Fibroblast of lung (primary cell): ENCODE data around the gene ECHS1. TPM values are rescaled to one million over a fixed set of nuclear protein-coding genes. Genes with fewer than 3 reads are reported as not detected.

Source experiments
- DNase-seq, 2 donors: peaks; one replicate each; pipeline versions ENCODE4 v3.0.0 to v3.0.0-alpha.2; 2010; ENCODE audit warnings: low read depth in 2 of 2
- H2AFZ ChIP-seq: 2 replicates; pipeline ENCODE4 v1.5.1; 2012; ENCODE audit warnings: low read length, control low read depth, inconsistent platforms
- H3K27ac ChIP-seq: 2 replicates; pipeline ENCODE4 v1.5.1; 2011; ENCODE audit warnings: low read length, control low read depth; ENCODE audit not compliant: insufficient read depth
- H3K27me3 ChIP-seq: 2 replicates; pipeline ENCODE4 v1.5.1; 2011; ENCODE audit warnings: mild to moderate bottlenecking, low read length; ENCODE audit not compliant: control insufficient read depth, insufficient read depth
- H3K36me3 ChIP-seq: 2 replicates; pipeline ENCODE4 v1.5.1; 2011; ENCODE audit warnings: low read length; ENCODE audit not compliant: control insufficient read depth, insufficient read depth
- H3K4me1 ChIP-seq: 2 replicates; pipeline ENCODE4 v1.5.1; 2011; ENCODE audit warnings: low read length; ENCODE audit not compliant: control insufficient read depth, insufficient read depth; ENCODE audit errors: extremely low read depth
- H3K4me2 ChIP-seq: 2 replicates; pipeline ENCODE4 v1.5.1; 2011; ENCODE audit warnings: low read length, control low read depth; ENCODE audit not compliant: insufficient read depth; ENCODE audit errors: extremely low read depth
- H3K4me3 ChIP-seq, 4 experiments: fragments of 200-600 bp in 1 of 4; sonication (generic) in 1 of 4; replicated peaks in 1 of 4; 2 replicates each; pipeline ENCODE4 v1.5.1; 2011 to 2016; ENCODE audit warnings: low read length in 4 of 4, low read depth in 3 of 4, mild to moderate bottlenecking in 3 of 4, control low read depth in 2 of 4, inconsistent platforms in 1 of 4, mixed read lengths in 1 of 4; ENCODE audit not compliant: insufficient read depth in 1 of 4; ENCODE audit errors: control extremely low read depth in 1 of 4
- H3K79me2 ChIP-seq: 2 replicates; pipeline ENCODE4 v1.5.1; 2012; ENCODE audit warnings: mild to moderate bottlenecking, low read length, inconsistent platforms; ENCODE audit not compliant: control insufficient read depth, insufficient read depth
- H3K9ac ChIP-seq: 2 replicates; pipeline ENCODE4 v1.5.1; 2011; ENCODE audit warnings: mild to moderate bottlenecking, low read length, control low read depth; ENCODE audit not compliant: insufficient read depth
- H3K9me3 ChIP-seq: 2 replicates; pipeline ENCODE4 v1.5.1; 2012; ENCODE audit warnings: low read depth, low read length; ENCODE audit not compliant: control insufficient read depth, insufficient read depth
- H4K20me1 ChIP-seq: 2 replicates; pipeline ENCODE4 v1.5.1; 2011; ENCODE audit warnings: low read length; ENCODE audit not compliant: control insufficient read depth, insufficient read depth; ENCODE audit errors: extremely low read depth
- EZH2 ChIP-seq: IDR thresholded peaks from 2 replicates; pipeline ENCODE4 v1.5.1; 2012; ENCODE audit warnings: low read length, control low read depth, mild to moderate bottlenecking; ENCODE audit errors: missing control alignments
- polyA plus RNA-seq, 2 donors: library from polyadenylated mRNA; depleted of rRNA in 1 of 2; stranded (reverse) in 1 of 2; unstranded in 1 of 2; fragments of >200 nt; gene quantifications; 2 replicates each; pipeline ENCODE4 v1.2.1, GENCODE V29; 2011 to 2012; ENCODE audit warnings: missing spikeins in 1 of 2
- total RNA-seq: library from RNA; depleted of rRNA; stranded (reverse); fragments of >200 nt; gene quantifications from 2 replicates; pipeline ENCODE4 v1.2.1, GENCODE V29; 2014
- TF ChIP-seq, protein P1 (sequence below), 2 donors: IDR thresholded peaks in 1 of 2; conservative IDR thresholded peaks in 1 of 2; 1 replicate in 1 of 2; 2 replicates in 1 of 2; pipeline ENCODE4 v1.5.1; 2011 to 2012; ENCODE audit warnings: low read length in 2 of 2, control low read depth in 1 of 2, inconsistent platforms in 1 of 2, low read depth in 1 of 2, mild to moderate bottlenecking in 1 of 2

ECHS1 gene
- total and polyA plus RNA-seq, 2 donors (not counting 1 experiment from before 2014, with no cell fraction given) = 63.9 to 71.9 TPM

DNA sequence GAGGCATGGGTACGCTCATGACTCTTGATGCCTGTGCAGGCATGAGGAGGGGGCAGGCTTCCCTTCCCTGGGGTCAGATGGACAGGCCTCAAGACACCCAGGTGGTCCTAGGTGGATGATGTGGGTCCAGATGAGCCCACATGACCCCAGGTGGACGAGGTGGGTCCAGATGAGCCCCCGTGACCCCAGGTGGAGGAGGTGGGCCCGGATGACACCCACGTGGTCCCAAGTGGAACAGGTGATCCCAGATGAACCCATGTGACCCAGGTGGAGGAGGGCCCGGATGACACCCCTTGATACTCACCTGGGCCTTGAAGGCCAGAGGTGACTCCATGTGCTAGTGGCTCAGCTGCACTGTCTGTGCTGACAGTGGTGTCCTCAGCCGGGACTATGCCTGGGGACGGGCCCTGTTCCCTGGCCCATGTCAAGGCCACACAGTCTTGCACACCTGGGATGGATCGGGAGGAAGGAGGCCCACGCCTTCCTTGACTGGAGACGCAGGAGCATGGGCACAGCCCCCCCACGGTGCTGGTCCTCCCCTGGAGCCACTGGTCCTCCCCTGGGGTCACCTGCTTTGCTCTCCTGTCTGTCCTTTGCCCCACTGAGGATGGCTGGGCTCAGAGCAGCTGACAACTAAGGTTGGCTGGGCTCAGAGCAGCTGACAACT lies 22.7 kb downstream of the ECHS1 start:
- no peaks in the 10 kb centered on the region for H3K36me3 ChIP-seq
- no peaks in the 10 kb centered on the region for H3K79me2 ChIP-seq
- no peak for TF ChIP-seq EZH2
- TF ChIP-seq, protein P1, sequence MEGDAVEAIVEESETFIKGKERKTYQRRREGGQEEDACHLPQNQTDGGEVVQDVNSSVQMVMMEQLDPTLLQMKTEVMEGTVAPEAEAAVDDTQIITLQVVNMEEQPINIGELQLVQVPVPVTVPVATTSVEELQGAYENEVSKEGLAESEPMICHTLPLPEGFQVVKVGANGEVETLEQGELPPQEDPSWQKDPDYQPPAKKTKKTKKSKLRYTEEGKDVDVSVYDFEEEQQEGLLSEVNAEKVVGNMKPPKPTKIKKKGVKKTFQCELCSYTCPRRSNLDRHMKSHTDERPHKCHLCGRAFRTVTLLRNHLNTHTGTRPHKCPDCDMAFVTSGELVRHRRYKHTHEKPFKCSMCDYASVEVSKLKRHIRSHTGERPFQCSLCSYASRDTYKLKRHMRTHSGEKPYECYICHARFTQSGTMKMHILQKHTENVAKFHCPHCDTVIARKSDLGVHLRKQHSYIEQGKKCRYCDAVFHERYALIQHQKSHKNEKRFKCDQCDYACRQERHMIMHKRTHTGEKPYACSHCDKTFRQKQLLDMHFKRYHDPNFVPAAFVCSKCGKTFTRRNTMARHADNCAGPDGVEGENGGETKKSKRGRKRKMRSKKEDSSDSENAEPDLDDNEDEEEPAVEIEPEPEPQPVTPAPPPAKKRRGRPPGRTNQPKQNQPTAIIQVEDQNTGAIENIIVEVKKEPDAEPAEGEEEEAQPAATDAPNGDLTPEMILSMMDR (conservative IDR thresholded peaks at IDR 0.05 in 1 of 2, IDR thresholded peaks at IDR 0.05 in 1 of 2; ENCODE audit: low read depth in 1 of 2, low read length in 2 of 2) = no peak
- no peak overlapping the region for H3K9ac ChIP-seq
- no peaks in the 10 kb centered on the region for H3K27me3 ChIP-seq
- no peaks in the 10 kb centered on the region for H4K20me1 ChIP-seq
- no peak overlapping the region for H3K27ac ChIP-seq
- H3K4me3 ChIP-seq = no peak overlapping the region
- H2AFZ ChIP-seq = no peak overlapping the region
- no peak overlapping the region for H3K4me2 ChIP-seq
- H3K4me1 ChIP-seq = no peaks in the 10 kb centered on the region
- no peak for DNase-seq
- H3K9me3 ChIP-seq = no peaks in the 10 kb centered on the region

DNA sequence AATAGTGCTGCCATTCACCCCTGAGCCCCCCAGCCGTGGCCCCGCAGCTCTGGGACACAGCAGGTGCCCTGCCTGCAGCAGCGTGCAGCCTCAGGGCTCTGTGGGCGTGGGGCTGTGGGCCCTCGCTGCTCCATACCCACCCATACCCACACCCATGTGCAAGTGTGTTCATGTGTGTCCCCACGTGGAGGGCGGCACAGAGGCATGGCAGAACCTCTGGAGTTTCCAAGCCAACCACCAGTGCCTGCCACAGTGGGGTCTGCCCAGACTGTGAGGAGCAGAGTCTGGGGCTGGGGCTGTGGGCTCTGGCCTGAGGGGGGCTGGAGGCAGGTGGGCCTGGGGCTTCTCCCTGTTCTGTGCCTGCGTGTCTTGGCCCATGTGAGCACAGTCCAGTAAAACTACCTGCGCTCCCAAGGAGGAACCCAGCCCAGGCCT lies 23.6 kb downstream of the ECHS1 start:
- Histone ChIP-seq H3K9ac (no peak overlapping the region), H3K36me3 (no peaks in the 10 kb centered on the region), H3K27me3 (no peaks in the 10 kb centered on the region), H3K4me1 (no peaks in the 10 kb centered on the region), H3K4me3 (no peak overlapping the region), H3K9me3 (no peaks in the 10 kb centered on the region), H3K27ac (no peak overlapping the region), H3K4me2 (no peak overlapping the region), H2AFZ (no peak overlapping the region), H4K20me1 (no peaks in the 10 kb centered on the region), H3K79me2 (no peaks in the 10 kb centered on the region)
- no peak for DNase-seq
- TF ChIP-seq, protein P1 (conservative IDR thresholded peaks at IDR 0.05 in 1 of 2, IDR thresholded peaks at IDR 0.05 in 1 of 2; ENCODE audit: low read depth in 1 of 2, low read length in 2 of 2) = no peak

DNA sequence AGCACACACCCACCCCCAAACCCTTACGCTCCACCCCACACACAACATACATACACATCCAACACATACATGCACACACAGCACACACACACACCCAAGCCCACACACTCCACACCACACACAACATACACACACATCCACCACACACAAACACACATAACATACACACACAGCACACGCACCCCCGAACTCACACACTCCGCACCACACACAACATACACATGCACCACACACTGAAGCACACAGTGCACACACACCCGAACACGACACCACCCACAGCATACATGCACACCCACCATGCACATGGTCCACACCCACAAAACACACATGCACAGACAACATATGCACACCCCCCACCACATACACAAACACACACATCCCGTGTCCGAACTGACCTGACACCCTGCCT lies 24.0 kb downstream of the ECHS1 start:
- H3K36me3 ChIP-seq = no peaks in the 10 kb centered on the region
- H3K4me1 ChIP-seq = no peaks in the 10 kb centered on the region
- TF ChIP-seq EZH2 = no peak
- TF ChIP-seq, protein P1 (conservative IDR thresholded peaks at IDR 0.05 in 1 of 2, IDR thresholded peaks at IDR 0.05 in 1 of 2; ENCODE audit: low read depth in 1 of 2, low read length in 2 of 2) = no peak
- no peaks in the 10 kb centered on the region for H3K79me2 ChIP-seq
- H2AFZ ChIP-seq = no peak overlapping the region
- no peak for DNase-seq
- H3K27ac ChIP-seq = no peak overlapping the region
- no peaks in the 10 kb centered on the region for H4K20me1 ChIP-seq
- no peaks in the 10 kb centered on the region for H3K27me3 ChIP-seq
- H3K4me3 ChIP-seq = no peak overlapping the region
- no peak overlapping the region for H3K9ac ChIP-seq
- H3K9me3 ChIP-seq = no peaks in the 10 kb centered on the region
- H3K4me2 ChIP-seq = no peak overlapping the region
